GM19328 (cell line): ENCODE measurements around the gene NRXN2.

Source experiments
- ATAC-seq: cut with Tn5 transposase; IDR thresholded peaks from one replicate; pipeline ENCODE4 v1.9.1; 2021; ENCODE audit warnings: mild to moderate bottlenecking, moderate library complexity; ENCODE audit not compliant: unreplicated experiment

Gene NRXN2

DNA sequence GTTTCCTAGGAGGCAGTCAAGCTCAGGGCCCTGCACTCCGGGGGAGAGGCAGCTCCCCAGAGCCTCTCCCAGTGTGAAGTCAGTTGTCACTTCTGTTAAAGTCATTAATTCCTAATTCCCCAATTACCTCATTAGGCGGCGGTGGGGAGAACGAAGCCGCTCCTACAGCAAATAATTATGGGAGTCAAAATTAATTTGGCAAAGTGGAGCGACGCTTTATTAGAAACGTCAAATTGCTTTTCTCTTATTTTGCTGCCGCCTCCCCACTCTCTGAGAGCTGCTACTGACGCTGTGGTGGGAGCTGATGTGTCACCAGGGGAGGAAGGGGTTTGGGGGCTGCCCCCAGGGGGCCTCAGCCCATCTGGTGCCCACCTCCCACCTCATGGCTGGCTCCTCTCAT lies 90.3 kb downstream of the NRXN2 start:
- ATAC-seq, result no peak

GRCh38 chr11:64632237-64632636 lies 90.8 kb downstream of the NRXN2 start:
- no peak for ATAC-seq

GRCh38 chr11:64631675-64632074 lies 91.3 kb downstream of the NRXN2 start:
- ATAC-seq, result no peak

DNA sequence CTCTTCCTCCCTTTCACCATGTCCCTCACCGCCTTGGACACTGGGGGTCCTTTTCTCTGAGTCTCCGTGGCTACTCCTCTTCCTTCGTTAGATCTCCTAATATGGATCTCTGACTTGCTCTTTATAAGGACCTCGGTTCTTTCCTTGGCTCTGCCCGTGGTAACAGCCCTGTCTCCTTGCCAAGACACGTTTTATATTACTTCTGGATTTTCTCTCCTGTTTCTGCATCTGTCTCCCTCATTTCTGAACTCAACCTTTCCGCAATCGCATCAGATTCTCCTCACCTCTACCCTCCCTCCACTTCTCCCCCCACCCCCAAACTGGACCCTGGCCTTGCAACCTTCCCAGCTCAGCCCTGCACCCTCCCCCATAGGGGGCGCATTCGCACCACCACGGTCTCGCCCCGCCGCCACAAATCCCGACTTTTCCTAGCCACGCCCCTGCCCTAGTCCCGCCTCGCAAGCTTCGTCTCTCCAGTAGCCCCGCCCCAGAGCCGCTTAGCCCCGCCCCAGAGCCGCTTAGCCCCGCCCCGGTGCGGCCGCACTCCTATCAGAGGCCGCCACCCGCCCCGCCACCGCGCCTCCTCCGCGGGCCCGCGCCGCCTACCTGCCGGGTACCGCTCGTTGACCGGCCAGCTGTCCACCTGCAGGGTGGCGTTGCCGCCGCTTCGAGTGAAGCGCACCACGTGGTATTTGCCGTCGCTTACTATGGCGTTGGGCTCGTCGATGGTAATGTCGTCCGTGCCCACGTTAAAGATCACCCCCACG lies 93.0 kb downstream of the NRXN2 start:
- no peak for ATAC-seq

GRCh38 chr11:64629103-64629502 lies 93.9 kb downstream of the NRXN2 start:
- no peak for ATAC-seq

GRCh38 chr11:64628596-64628995 lies 94.4 kb downstream of the NRXN2 start:
- no peak for ATAC-seq

GRCh38 chr11:64627371-64627770 lies 95.6 kb downstream of the NRXN2 start:
- ATAC-seq, result no peak

GRCh38 chr11:64626637-64627036 lies 96.4 kb downstream of the NRXN2 start:
- no peak for ATAC-seq

- no peak for ATAC-seq
These were observed 98.0 kb downstream of the NRXN2 start for GRCh38 chr11:64624883-64625481.

DNA sequence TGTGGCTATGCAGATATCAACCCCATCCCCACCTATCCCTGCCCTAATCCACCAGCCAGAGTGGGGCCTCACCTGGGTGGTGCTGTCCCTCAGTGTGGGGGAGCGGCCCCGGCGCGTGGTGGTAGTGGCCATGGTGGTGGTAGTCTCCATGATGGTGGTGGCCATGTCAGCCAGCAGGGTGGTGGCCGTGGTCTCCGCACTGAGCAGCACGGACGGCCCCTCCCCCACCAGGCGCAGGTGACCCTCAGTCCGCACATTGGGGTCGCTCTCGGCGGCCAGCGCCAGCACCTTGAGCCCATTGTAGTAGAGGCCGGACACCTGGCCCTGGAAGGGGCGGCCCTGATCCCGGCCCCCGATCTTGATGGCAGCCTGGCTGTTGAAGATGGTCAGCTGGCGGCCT lies 100.3 kb downstream of the NRXN2 start:
- no peak for ATAC-seq

DNA sequence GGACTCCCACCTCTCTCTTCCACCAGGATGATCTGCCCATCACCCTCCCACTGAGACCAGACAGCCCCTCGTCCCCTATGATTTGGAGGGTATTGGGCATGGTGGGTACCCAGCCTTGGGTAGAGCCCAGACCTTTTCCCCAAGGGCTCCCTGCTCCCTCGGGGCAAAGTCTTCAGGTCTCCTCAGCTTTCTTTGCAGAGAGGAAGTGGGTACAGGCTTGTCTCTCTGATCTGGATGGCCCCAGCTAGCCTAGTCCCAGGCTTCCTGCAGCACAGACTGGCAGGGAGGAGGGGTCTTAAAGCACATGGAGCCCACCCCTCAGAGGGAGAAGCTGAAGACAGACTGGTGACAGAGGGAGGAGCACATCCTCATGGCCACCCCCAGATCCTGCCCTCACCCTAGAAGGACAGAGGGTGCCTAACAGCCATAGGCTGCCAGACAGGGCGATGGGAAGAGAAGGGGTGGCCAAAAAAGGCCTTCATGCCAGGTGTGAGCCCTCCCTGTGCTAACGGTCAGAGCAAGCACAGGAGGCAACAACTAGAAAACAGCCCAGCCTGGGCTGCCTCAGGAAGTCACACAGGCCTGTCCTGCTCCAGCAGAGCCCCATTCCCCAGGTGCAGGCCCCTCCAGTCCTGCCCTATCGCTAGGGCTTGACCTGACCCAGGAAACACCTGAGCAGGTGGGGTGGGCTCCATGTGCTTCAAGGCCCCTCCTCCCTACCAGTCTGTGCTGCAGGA lies 101.5 kb downstream of the NRXN2 start:
- ATAC-seq, result no peak

DNA sequence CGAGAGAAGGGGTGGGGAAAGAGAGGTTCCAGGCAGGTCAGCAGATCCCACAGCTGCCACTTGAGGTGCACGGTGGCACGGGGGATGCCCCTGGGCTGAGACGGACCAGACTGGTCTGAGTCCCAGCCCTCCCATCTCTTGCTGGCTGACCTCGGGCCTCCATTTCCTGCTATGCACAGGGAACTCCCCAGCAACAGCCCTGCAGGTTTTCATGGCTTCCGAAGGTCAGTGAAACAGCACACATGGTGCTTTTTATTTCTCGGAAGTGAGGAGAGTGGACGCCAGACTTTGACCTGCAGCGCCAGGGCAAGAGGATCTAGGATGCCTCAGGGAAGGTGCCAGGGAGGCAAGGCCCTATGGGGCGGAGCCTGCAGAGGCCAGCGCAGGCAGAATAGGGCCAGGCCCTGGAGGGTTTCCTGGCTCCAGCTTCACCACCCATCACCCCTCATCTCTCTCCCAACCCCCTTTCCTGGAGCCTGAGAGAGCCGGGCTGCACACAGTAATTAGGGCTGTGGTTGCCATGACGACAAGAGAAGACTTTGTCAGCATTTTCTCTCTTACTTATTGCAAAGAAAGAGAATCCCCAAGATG lies 102.5 kb downstream of the NRXN2 start:
- no peak for ATAC-seq

- no peak for ATAC-seq
These were observed 103.1 kb downstream of the NRXN2 start for GRCh38 chr11:64619811-64620380.

- no peak for ATAC-seq
These were observed 103.8 kb downstream of the NRXN2 start for GRCh38 chr11:64619196-64619595.

DNA sequence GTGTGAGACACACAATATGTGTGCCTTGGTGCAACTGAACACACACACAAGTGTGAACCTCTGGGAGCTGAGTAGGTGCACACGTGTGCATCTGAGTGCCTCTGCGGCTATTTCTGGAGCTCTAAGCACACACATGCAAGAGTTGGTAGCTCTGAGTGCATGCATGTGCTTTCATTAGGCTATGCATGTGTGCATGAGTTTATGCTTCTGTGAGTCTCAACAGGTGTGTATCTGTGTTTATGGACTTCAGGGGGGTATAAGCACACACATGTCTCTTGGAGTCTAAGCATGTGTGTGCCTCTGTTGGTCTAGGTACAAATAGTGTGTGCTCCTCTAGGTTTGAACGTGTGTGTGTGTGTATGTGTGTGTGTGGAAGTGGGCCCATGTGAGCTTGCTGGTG lies 106.2 kb downstream of the NRXN2 start:
- ATAC-seq, result no peak

GRCh38 chr11:64614917-64615316 lies 108.1 kb downstream of the NRXN2 start:
- ATAC-seq, result no peak

DNA sequence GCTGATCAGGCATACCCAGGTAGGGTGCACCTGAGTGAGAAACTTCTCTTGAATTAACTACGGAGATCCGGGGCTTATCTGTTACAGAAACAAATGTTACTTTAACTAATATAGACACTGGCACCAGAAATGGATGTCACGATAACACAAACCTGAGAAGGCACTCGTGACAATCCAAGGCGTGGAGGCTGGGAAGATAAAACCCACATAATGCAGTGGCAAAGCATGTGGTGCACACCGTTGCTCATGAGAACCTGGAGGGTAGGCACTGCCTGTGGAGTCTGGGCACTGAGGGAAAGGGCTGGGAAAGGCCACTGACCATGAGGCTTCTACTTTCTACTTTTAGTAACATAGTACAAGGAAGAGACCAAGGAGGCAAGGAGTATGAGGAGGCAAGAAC lies 109.3 kb downstream of the NRXN2 start:
- no peak for ATAC-seq

DNA sequence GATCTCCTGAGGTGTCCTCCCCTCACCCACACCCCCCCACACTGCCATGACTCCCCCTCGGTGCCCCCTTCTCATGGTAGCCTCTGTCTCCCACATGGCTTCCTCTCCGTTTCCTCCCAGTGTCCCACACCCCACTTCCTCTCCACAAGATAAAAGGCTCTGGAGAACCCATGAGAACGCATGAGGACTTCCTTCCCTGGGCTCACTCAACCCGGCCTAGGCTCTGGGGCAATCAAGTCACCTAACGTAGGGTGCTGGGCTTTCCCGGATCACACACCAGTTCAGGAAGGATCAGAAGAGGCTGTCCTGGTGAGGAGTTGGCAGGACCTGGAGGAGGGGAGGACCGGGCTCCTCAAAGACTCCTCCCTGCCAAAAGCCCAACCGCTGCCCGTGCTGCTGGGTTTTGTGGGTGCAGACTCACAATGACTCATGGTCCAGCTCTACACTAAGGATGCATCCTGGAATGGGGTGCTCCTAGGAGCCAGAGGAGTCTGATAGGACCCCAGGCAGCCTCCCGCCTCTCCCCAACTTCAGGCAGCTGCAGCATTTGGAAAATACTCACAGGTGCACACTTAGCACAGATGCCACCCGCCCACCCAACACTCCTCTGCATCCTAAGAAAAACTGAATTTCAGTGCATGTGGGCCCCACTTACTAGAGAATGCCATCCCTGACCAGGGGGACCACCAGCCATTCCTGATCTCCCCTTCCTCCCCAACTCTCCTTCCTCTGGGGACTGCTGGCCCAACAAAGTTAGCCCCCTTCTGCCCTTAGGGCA lies 110.9 kb downstream of the NRXN2 start:
- ATAC-seq, result no peak

DNA sequence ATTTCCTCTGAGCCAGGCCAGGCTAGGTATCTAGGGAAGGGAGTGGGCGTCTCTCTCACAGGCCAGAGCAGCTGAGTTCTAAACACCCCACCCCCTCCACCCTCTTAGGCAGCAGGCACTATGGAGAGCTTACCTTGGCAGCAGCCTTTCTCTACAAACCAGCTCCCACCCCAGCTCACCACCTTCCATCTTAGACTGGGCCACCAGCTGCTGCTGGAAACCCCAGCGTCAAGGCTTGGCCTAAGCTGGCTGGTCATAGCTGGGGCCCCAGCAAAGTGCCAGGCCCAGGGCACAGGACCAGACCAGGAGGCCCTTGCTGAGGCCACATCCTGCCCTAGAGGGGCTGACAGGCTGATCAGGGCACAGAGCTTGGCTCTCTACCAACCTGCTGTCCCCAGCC lies 111.8 kb downstream of the NRXN2 start:
- no peak for ATAC-seq

DNA sequence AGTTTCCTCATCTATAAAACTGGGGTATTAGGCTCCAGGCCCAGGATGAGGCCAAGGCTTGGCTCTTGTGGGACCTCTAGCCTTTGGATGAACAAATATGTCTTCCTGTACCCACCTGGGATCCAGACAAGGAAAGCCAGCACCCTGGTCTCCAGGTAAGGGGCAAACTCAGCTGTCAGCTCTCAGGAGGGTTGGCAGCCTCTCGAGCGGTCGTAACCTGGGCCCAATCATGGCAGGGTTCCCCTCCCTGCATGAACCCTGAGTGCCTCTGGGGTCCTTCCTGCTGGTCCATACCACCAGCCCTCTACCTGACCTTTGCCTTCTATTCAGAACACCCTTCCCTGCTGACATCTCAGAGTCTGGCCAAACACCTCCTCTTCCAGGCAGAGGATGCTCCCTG lies 112.4 kb downstream of the NRXN2 start:
- ATAC-seq, result no peak
